Naive B cell (primary cell): ENCODE results near the gene NPNT. TPM values are rescaled to one million over a fixed set of nuclear protein-coding genes. Genes with fewer than 3 reads are reported as not detected.

Experiments used
- ATAC-seq, 2 donors: fragments of 150-1000 bp; cut with Tn5 transposase; 2 replicates each; pipeline ENCODE4 v1.10.0; 2021; ENCODE audit warnings: low read depth in 2 of 2, mild to moderate bottlenecking in 2 of 2, moderate library complexity in 2 of 2
- DNase-seq: peaks from one replicate; pipeline ENCODE4 v3.0.0; 2022
- H3K27ac Mint-ChIP-seq, 6 donors: one replicate each; pipeline ENCODE4 v1.8.0; 2020 to 2022; ENCODE audit warnings: mild to moderate bottlenecking in 6 of 6, mixed read lengths in 6 of 6, moderate library complexity in 5 of 6, inconsistent platforms in 2 of 6
- H3K27me3 Mint-ChIP-seq, 3 donors: one replicate each; pipeline ENCODE4 v1.8.0; 2021 to 2022; ENCODE audit warnings: mixed read lengths in 3 of 3, mild to moderate bottlenecking in 1 of 3
- H3K36me3 Mint-ChIP-seq, 2 donors: one replicate each; pipeline ENCODE4 v1.8.0; 2020 to 2022; ENCODE audit warnings: mixed read lengths in 2 of 2, inconsistent platforms in 1 of 2, mild to moderate bottlenecking in 1 of 2
- H3K4me1 Mint-ChIP-seq, 3 donors: one replicate each; pipeline ENCODE4 v1.8.0; 2020 to 2022; ENCODE audit warnings: mixed read lengths in 3 of 3, inconsistent platforms in 1 of 3, mild to moderate bottlenecking in 1 of 3, moderate library complexity in 1 of 3
- H3K4me3 Mint-ChIP-seq, 8 donors: one replicate each; pipeline ENCODE4 v1.8.0; 2020 to 2022; ENCODE audit warnings: mild to moderate bottlenecking in 8 of 8, mixed read lengths in 8 of 8, moderate library complexity in 8 of 8, inconsistent platforms in 2 of 8
- H3K9me3 Mint-ChIP-seq, 7 donors: one replicate each; pipeline ENCODE4 v1.8.0; 2020 to 2022; ENCODE audit warnings: mixed read lengths in 7 of 7, mild to moderate bottlenecking in 5 of 7, inconsistent platforms in 2 of 7, moderate library complexity in 1 of 7
- polyA plus RNA-seq, 6 donors: library from polyadenylated mRNA; unstranded; fragments of 300-500 nt; fragmentation: Illumina TruSeq; gene quantifications; one replicate each; pipeline ENCODE4 v1.2.3, GENCODE V29; 2021; ENCODE audit warnings: low read depth in 6 of 6

Gene NPNT
- polyA plus RNA-seq, 6 donors from 2014 or later = not detected

GRCh38 chr4:105896461-105896942, 1.2 kb downstream of the NPNT start:
- ATAC-seq (no peak), DNase-seq (no peak)

GRCh38 chr4:105896984-105897775, 1.9 kb downstream of the NPNT start:
- no peak for DNase-seq
- Mint-ChIP-seq H3K9me3 (peaks cover 0 to 7% (median 2%) of the 10 kb centered on the region in 7 donors), H3K27me3 (peaks cover 59 to 77% (median 65%) of the 10 kb centered on the region in 3 donors), H3K27ac (no peak overlapping the region), H3K4me3 (peak overlapping the region in 2 of 8 donors; percentile 12 to 27), H3K4me1 (peaks cover 4 to 9% (median 5%) of the 10 kb centered on the region in 3 donors), H3K36me3 (peaks cover 0 to 7% of the 10 kb centered on the region in 2 donors)
- ATAC-seq = no peak

More at GRCh38 chr4:105896461-105896942, 1.2 kb downstream of the NPNT start:
- Mint-ChIP-seq H3K4me1 (peaks cover 4 to 9% (median 5%) of the 10 kb centered on the region in 3 donors), H3K36me3 (peaks cover 0 to 7% of the 10 kb centered on the region in 2 donors), H3K9me3 (peaks cover 0 to 7% (median 2%) of the 10 kb centered on the region in 7 donors), H3K27me3 (peaks cover 64 to 80% (median 67%) of the 10 kb centered on the region in 3 donors), H3K4me3 (peak overlapping the region in 6 of 8 donors; percentile 12 to 76 (median 26)), H3K27ac (peak overlapping the region in 1 of 6 donors; percentile 78)

DNA sequence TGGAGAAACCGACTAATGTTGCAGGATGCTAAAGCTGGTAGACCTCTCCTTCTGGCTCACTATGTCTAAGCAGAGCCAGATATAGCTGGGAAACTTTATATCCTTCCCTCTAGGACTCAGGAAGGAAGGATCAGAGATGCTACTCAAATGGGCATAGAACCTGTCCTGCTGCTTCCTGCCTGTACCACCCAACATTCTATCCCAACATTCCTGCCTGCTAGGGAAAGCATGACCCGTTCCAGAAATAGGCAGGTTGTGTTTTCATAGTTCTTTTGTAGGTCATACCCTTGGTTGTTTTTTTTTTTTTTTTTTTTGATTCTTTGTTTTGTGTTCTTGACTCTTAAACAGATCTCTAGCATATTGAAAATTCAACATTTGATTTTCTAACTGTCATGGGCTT, 5.3 kb downstream of the NPNT start:
- H3K27ac Mint-ChIP-seq = no peak overlapping the region
- ATAC-seq = no peak
- no peak for DNase-seq
- no peak overlapping the region for H3K4me3 Mint-ChIP-seq
- peaks cover 0 to 4% (median 0%) of the 10 kb centered on the region in 7 donors for H3K9me3 Mint-ChIP-seq
- no peaks in the 10 kb centered on the region for H3K36me3 Mint-ChIP-seq
- H3K27me3 Mint-ChIP-seq = peaks cover 44 to 60% (median 45%) of the 10 kb centered on the region in 3 donors
- peaks cover 4 to 7% (median 5%) of the 10 kb centered on the region in 3 donors for H3K4me1 Mint-ChIP-seq

- Mint-ChIP-seq H3K4me3 (no peak overlapping the region), H3K27me3 (peaks cover 38 to 47% (median 42%) of the 10 kb centered on the region in 3 donors), H3K9me3 (peaks cover 0 to 4% (median 0%) of the 10 kb centered on the region in 7 donors), H3K36me3 (no peaks in the 10 kb centered on the region), H3K27ac (no peak overlapping the region), H3K4me1 (no peaks in the 10 kb centered on the region)
- ATAC-seq (no peak), DNase-seq (no peak)
Measured at GRCh38 chr4:105902550-105903262, 7.4 kb downstream of the NPNT start.

DNA sequence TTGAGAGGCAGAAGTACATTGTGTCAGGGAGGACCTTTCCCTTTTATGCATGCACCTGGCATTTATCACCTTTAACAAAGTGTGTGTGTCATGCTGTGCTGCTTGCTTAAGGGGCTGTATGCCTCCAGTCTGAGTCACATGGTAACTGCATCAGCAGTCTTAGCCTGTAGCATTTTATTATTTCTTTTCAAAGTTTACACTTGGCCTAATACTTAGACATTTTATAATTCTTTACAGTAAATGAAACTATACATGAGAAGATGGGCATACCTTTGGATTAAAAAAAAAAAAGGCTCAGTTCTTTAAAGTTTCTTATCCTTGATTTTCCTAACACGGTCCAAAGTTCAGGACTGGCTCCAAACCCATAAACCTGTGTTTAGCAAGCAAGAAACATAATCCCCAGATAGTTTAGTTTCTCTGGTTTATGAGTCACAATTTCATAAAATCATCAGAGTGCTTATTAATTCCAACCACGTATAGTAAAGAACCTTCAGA, 14.6 kb downstream of the NPNT start:
- Mint-ChIP-seq H3K27ac (no peak overlapping the region), H3K9me3 (no peaks in the 10 kb centered on the region), H3K27me3 (peaks cover 6 to 9% (median 9%) of the 10 kb centered on the region in 3 donors), H3K36me3 (no peaks in the 10 kb centered on the region), H3K4me1 (no peaks in the 10 kb centered on the region), H3K4me3 (no peak overlapping the region)
- DNase-seq (no peak), ATAC-seq (no peak)

DNA sequence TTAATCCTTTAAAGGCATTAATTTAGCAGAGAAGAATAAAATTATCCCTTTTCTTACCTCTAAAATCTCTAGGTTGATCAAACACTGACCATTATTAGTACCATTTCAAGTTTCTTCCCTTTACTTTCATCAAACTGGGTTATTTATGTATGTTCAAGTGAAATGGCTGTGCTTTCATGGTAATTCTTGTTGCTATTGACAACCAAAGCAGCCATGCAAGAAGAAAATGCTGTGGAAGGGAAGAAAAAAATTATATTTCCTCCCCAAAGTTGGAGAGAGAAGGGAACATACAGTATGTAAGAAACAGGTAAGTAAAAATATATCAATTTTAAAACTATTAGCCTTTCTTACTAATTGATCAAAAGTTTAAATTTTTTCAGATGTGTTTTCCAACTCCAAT, 16.2 kb downstream of the NPNT start:
- Mint-ChIP-seq H3K27ac (no peak overlapping the region), H3K36me3 (no peaks in the 10 kb centered on the region), H3K27me3 (peaks cover 0 to 2% (median 0%) of the 10 kb centered on the region in 3 donors), H3K4me1 (no peaks in the 10 kb centered on the region), H3K4me3 (no peak overlapping the region), H3K9me3 (no peaks in the 10 kb centered on the region)
- ATAC-seq (no peak), DNase-seq (no peak)

DNA sequence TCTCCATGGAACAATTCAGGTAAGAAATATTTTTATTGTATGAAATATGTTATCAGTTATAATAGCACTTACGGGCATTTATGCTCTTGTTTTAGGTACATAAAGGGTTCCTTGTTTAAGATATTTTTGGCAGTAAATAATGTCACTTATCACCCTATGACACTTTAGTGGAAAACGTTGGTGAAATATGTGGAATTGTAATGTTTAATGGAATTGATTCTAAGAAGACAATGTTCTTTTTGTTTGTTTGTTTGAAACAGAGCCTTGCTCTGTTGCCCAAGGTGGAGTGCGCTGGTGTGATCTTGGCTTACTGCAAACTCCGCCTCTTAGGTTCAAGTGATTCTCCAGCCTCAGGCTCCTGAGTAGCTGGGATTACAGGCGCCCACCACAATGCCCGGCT, 17.4 kb downstream of the NPNT start:
- ATAC-seq (no peak), DNase-seq (no peak)
- H3K27ac Mint-ChIP-seq = no peak overlapping the region
- no peak overlapping the region for H3K4me3 Mint-ChIP-seq
- H3K36me3 Mint-ChIP-seq = no peaks in the 10 kb centered on the region
- H3K4me1 Mint-ChIP-seq = no peaks in the 10 kb centered on the region
- H3K9me3 Mint-ChIP-seq = no peaks in the 10 kb centered on the region
- no peaks in the 10 kb centered on the region for H3K27me3 Mint-ChIP-seq

DNA sequence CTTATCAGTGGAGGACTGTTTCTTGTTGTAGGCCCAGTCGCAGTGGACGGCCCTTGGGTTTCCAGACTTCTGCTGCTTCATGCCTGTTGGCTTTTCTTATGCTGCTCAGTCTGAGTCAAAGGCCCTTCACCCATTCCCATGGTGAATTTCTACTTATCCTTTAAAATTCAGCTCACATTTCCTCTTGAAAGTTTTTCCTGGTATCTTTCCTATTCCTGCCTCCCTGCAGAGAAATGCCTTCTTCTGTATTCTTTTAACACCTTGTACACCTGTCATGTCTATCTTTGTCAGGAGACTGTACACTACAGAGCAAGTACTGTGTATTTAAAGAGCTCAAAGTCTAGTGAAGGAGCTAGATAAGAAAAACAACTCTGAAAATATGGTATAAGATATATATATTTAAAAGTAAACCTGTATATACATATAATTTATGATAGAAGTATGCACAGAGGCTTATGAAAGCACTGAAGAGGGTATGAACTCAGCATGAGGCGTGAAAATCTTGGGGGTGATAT, 22.0 kb downstream of the NPNT start:
- Mint-ChIP-seq H3K9me3 (no peaks in the 10 kb centered on the region), H3K4me1 (no peaks in the 10 kb centered on the region), H3K27me3 (no peaks in the 10 kb centered on the region), H3K36me3 (no peaks in the 10 kb centered on the region), H3K4me3 (no peak overlapping the region), H3K27ac (peak overlapping the region in 1 of 6 donors; percentile 11)
- no peak for DNase-seq
- no peak for ATAC-seq

DNA sequence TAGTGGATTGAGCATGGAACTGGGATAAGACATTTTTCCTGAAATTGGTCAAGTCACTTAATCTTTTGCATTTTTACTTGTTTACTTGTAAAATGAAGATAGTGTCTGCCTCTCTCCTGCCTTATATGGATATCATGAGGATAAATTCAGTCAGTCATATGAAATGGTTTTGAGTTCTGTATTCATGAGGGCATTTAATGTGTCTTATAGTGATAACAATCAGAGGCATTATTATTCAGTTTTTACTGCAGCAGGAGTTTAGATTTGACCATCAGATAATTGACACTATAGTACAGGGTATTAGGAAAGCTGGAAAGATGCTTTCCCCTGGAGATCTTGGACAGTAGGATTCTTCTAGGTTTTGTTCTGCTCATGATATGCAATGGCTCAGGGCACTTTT, 26.0 kb downstream of the NPNT start:
- DNase-seq (no peak), ATAC-seq (no peak)
- Mint-ChIP-seq H3K27ac (no peak overlapping the region), H3K4me3 (no peak overlapping the region), H3K36me3 (no peaks in the 10 kb centered on the region), H3K4me1 (no peaks in the 10 kb centered on the region), H3K27me3 (peaks cover 0 to 15% (median 5%) of the 10 kb centered on the region in 3 donors), H3K9me3 (peaks cover 0 to 2% (median 0%) of the 10 kb centered on the region in 7 donors)

GRCh38 chr4:105923497-105924238, 28.4 kb downstream of the NPNT start:
- H3K36me3 Mint-ChIP-seq = no peaks in the 10 kb centered on the region
- DNase-seq (no peak), ATAC-seq (no peak)
- H3K9me3 Mint-ChIP-seq = peaks cover 0 to 2% (median 0%) of the 10 kb centered on the region in 7 donors
- H3K27ac Mint-ChIP-seq = no peak overlapping the region
- peaks cover 0 to 15% (median 5%) of the 10 kb centered on the region in 3 donors for H3K27me3 Mint-ChIP-seq
- H3K4me1 Mint-ChIP-seq = no peaks in the 10 kb centered on the region
- no peak overlapping the region for H3K4me3 Mint-ChIP-seq

DNA sequence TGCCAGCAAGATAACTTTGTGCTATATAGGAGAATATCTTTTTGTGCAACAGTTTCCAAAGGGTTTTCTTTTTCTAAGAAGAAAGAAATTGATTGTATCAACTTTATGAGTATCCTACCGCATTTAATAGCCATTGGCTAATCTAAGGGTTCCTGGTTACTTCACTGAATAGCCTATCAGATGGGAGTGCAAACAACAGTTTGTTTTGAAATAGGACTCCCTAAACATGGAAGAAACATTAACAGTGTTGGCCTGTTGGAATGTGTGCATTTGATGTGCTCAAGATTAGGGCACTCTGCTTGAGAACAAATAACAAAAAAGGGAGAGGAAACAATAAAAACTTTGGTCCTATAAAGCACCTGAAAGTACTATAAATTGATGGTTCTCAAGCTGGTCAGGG, 29.1 kb downstream of the NPNT start:
- peaks cover 0 to 15% (median 5%) of the 10 kb centered on the region in 3 donors for H3K27me3 Mint-ChIP-seq

GRCh38 chr4:105930698-105931097, 35.4 kb downstream of the NPNT start:
- no peaks in the 10 kb centered on the region for H3K4me1 Mint-ChIP-seq
- H3K27ac Mint-ChIP-seq = no peak overlapping the region
- DNase-seq = no peak
- H3K27me3 Mint-ChIP-seq = peaks cover 0 to 4% (median 3%) of the 10 kb centered on the region in 3 donors
- H3K36me3 Mint-ChIP-seq = no peaks in the 10 kb centered on the region
- H3K9me3 Mint-ChIP-seq = no peaks in the 10 kb centered on the region
- H3K4me3 Mint-ChIP-seq = no peak overlapping the region
- ATAC-seq = no peak

More for the DNA sequence above, 29.1 kb downstream of the NPNT start:
- Mint-ChIP-seq H3K36me3 (no peaks in the 10 kb centered on the region), H3K4me3 (no peak overlapping the region), H3K9me3 (peaks cover 0 to 2% (median 0%) of the 10 kb centered on the region in 7 donors), H3K27ac (no peak overlapping the region), H3K4me1 (no peaks in the 10 kb centered on the region)
- DNase-seq (no peak), ATAC-seq (no peak)

DNA sequence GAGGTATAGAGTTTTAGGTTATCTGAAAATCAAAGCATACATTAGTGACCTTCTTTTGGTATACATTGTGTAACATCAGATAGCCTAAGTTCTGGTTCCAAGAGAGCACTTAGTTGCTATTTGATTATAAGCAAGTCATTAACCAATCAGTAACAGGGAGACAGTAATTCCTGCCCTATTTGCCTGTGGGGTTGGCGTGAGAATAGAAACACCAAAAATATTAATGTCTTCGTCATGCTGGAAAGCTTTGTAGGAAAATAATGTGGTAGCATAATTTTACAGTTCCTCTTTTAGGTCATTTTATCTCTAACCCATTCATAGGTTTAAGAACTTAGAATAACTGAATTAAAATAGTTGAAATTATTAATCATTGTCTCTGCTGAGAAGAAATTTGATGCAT, 37.8 kb downstream of the NPNT start:
- Mint-ChIP-seq H3K27me3 (no peaks in the 10 kb centered on the region), H3K9me3 (no peaks in the 10 kb centered on the region), H3K36me3 (no peaks in the 10 kb centered on the region), H3K27ac (no peak overlapping the region), H3K4me1 (no peaks in the 10 kb centered on the region), H3K4me3 (no peak overlapping the region)
- DNase-seq = no peak
- no peak for ATAC-seq
